Stimulated activated CD8-positive, alpha-beta memory T cell treated with anti-CD3 and anti-CD28 coated beads, Interleukin-4, amount 100 ng/mL, for 48 hours (primary cell): ENCODE data around the gene PLEKHO2.
A peak's percentile ranks its signal among the peaks of the same experiment; 100 is the strongest.

Source experiments
- DNase-seq: peaks from one replicate; pipeline ENCODE4 v3.0.0-alpha.2; 2020

The PLEKHO2 gene

DNA sequence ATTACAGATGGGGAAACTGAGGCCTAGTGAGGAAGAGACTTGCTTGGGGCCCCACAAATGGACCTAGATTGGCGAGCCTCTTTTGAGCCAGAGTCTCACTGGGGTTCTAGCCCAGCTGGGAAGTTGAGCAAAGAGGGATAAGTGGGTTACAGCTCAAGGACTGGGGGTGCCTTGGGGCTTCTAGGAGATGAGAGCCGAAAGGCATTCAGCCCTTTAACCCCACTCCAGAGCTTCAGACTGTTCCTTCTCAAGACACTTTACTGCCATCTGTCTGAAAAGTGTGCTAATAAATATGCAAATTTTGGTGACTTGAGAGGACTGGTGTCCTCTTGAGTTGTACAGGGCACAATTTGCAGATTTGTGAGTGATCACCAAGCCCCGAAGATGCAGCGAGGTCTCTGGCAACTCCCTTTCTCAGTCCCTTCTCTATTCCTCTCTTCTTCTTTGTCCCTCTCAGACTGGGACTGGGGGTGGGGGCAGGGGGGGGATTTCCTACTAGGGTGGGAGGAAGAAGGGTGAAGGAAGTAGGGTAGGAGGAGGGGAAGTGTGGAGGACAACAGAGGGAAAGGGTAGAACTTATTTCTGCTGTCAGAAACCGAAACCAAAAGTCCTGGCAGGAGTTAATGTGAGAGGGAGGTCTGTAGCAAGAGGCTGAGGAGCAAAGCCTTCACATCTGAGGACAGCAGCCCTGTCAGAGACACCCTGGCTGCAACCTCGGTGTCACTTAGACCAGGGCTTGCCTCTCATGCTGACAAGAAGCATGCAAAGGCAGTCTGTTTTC is 53.8 kb downstream of the PLEKHO2 start:
- peak; percentile 44 for DNase-seq

DNA sequence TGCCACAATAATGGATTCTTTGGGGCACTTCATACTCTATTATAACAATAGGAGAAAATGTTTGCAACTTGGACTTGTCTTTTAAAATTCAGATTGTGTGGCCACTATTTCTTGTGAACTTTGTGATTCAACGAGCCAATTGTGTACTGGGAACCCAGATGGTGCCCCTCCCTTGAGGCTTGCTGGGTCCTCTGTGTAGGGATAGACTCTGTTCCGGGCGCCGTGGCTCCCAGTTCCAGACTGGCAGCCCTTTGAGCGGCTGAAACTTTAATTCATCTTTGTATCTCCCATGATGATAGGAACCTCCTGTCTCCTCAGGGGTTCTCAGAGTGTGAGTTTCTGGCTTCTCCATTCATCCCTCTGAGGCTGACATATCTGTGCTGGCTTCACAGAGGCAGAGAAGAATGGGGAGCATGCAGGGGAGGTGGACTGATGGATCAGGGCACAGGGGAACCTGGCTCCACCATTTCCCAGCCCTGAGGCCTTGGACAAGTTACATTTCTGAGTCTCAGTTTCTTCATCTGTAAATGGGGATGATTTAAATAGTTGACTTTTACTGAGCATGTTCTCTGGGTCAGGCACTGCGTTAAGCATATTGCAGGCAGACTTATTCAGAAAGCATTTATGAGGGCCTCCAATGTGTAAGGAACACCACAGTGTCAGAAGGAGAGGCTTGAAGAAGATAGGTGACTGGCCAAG is 54.8 kb downstream of the PLEKHO2 start:
- no peak for DNase-seq

DNA sequence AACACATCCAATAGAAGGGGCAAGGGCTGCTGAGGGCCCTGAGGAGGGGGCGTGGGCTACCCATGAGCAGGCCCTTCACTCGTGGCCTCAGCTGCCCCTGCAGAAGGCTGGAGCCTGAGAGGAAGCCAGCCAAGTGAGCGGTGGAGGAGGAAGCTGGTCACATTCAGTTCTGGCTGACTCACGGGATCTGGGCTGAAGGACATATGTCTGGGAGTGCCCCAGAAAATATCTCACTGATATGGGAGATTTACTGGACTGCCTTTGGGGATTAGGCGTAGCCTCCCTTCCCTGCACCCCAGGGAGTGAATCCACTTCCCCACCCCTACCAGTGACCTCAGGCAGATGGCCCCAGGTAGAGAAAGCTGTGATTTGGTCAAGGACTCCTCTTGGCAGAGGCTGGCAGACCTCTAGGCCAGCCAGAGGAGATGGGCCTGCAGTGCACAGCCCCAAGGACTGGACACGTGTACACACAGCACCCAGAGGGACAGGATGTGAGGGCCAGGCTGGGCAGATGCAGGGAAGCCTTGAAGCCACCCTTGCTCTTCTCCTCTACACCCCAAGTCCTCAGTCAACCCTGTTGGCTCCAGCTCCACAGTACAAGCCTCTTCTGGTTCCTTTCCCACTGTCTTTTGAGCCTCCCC is 55.8 kb downstream of the PLEKHO2 start:
- DNase-seq = no peak

DNA sequence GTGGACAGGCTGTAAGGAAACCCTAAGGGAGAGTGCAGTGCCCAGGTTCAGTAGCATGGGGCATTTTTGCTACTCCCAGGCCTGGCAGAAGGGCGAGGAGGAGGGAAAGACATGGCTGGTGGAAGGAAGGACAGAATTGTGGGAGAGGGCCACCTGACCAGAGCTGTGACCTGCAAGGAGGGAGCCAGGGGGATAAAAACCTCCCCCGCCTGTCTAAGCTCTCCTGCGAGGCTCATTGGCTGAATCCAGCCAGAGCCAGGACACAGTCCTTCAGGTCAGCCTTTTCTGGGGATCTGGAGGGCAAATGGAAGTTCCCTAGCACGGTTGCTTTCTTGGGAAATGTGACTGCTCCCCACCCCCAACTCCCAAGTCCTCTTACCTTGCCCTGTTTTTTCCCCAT is 56.7 kb downstream of the PLEKHO2 start:
- DNase-seq = no peak

DNA sequence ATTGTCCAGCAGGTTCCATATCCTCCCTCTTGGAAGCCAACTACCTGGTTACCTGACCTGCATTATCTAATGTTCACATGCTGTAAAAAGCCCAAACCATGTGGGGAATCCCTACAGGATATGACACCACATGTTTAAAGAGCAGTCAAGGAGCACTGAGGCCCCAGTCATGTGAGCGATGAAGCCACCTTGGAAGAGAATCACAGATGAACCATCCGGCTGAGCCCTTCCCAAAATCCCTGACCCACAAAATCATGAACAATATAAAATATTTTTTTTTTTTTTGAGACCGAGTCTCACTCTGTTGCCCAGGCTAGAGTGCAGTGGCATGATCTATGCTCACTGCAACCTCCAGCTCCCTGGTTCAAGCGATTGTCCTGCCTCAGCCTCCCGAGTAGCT is 59.4 kb downstream of the PLEKHO2 start:
- DNase-seq = no peak

DNA sequence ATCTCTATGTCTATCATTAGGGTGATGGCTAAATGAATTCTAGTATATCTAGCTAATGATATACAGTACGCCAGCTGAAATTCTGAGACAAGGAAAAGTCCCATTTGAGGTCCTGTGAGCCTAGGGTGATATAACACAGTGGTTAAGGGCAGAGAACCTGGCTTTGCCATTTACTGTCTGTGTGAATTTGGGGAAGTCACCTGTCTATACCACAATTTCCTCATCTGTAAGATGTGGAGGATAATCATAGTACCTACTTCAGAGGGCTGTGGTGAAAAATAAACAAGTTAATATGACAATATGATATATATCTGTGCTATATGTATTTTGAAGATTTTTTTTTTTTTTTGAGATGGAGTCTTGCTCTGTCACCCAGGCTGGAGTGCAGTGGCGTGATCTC is 60.2 kb downstream of the PLEKHO2 start:
- DNase-seq = no peak

DNA sequence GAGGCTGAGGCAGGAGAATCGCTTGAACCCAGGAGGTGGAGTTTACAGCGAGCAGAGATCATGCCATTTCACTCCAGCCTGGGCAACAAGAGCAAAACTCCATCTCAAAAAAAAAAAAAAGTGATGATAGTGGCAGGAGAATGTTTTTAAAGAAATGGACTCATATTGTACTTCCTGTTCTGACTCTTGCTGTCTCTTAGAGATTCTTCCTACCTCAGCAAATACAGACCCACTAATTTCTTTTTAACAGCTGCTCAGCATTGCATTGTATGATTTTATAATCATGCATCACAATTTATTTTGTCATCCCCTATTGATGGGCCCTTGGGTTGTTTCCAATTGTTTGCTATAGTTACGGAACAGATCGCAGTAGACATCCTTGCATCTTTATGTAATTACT is 61.1 kb downstream of the PLEKHO2 start:
- DNase-seq = no peak

DNA sequence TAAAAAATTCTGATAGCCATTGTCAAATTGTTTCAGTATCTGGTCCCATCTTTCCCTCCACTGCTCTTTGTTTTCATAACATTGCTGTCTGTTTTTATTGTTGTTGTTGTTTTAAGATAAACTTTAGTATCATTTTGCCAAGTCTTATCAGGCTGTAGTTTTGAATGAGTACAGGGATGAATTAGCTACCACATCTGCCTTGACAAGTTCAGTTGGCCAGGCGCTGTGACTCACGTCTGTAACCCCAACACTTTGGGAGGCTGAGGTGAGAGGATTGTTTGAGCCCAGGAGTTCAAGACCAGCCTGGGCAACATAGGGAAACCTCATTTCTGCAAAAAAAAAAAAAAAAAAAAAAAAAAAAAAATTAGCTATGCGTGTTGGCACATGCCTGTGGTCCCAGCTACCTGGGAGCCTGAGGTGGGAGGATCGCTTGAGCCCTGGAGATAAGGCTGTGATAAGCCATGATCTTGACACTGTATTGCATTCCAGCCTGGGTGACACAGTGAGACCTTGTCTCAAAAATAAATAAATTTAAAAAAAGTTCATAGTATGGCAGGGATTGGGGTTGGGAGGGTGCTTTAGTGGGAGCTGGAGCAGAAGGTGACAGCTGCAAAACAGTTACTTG is 61.7 kb downstream of the PLEKHO2 start:
- DNase-seq = no peak

DNA sequence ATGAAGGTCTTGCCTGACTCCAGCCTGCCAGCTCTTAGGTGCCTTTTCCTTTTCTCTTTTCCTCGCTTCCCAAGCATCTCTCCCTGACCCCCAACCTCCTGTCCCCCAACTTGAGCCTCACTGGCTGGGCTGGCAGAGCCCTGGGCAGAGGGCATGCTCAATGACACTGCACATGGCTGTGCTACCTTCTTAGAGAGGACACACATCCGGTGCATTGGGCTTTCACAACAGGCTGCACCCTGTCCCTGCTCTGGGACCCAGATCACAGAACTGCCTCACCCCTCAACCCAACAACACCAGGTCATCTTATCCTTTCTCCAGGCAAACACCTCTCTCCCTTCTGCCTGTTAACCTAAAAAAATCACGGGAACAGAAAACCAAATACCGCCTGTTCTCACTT is 62.5 kb downstream of the PLEKHO2 start:
- no peak for DNase-seq

DNA sequence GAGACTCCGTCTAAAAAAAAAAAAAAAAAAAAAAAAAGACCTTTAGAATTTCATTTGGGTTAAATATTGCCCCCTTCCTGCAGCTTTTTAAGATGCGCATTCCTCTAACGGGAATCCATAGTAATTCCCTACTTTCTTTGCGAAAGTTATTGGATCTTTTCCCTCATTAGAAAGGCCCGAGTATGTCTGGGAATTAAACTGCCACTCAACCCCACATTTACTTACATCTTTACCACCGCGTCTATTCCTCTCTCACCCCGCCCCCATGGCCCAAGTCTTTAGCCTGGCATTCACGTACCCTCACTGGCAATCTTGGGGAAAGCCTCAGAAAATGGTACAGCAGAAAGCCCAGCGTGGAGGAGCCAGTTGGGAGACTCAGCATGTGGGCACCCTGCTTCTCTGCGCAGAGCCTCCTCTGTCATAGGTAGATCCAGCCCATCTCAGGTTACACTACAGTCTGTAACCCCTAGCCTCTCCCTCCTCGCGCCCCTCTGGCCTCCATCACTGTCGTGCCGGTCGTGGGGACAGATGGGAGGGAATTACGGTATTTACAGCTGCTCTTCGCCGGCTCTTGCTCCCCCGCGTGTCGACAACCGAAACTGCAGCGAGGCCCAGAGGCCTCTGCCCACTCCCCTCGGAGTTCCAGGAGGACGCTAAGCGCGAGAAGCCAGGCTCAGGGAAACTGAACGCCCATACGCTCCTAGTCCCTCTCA is 63.6 kb downstream of the PLEKHO2 start:
- peak; percentile 88 for DNase-seq

DNA sequence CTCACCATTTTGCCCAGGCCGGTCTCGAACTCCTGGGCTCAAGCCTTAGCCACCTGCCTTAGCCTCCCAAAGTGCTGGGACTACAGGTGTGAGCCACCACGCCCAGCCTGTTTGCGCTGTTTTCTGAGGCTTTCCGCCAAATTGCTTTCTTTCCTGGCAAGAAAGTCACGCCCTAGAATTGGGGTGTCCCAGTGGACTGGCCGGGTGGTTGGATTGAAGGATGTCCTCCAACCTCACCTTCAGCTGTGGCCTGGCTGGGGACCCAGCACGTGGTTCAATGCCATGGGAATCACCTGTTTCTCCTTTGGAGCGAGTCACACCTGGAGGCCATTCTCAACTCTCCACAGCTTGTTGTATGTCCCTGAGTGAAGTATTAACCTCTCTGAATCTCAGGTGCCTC is 64.2 kb downstream of the PLEKHO2 start:
- DNase-seq = no peak

DNA sequence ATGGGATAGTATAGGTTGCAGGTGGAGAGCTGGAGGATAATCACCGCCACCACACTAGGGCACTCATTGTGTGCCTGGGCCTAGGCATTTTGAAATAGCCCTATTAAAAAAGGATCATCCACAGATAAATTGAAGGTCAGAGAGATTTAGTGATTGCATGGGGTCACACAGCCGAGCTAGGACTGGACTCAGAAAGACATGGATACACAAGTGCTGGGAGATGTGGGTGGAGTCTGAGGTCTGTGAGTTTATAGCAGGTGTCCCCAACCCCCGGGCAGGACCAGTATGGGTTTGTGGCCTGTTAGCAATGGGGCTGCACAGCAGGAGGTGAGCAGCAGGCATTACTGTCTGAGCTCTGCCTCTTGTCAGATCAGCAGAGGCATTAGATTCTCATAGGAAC is 64.7 kb downstream of the PLEKHO2 start:
- DNase-seq = no peak

DNA sequence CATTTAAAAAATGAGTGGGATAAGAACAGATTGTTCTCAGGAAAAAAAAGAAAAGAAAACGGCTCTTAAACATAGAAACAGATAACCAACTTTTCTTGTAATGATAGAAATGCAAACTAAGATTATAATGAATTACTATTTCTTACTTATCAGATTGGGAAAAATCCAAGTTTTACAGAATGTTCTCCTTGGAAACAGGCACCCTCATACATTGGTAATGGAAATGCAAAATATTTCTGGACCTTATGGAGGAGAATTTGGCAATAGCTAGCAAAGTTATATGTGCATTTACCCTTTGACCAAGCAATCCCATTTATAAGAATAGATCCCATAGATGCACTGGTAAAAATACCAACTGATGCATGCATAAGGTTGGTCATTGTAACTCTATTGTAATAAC is 66.3 kb downstream of the PLEKHO2 start:
- DNase-seq = no peak

DNA sequence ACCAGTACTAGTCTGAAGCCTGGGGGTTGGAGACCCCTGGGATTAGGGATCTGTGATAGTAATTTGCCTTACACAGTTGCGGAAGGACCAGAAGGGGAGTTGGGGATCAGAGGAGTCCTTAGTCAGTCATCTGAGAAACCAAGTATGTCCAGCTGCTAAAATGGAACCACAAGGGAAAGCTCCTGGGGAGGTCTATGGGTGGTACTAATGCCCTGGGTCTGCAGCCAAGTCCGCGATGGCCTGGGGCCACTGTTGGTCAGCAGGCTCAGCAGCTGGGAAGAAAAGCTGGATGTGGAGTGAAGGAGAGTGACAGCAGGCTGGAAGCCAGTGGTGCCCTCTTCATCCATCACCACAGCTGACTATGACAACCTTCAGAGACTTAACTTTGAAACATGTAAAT is 67.8 kb downstream of the PLEKHO2 start:
- DNase-seq = no peak

DNA sequence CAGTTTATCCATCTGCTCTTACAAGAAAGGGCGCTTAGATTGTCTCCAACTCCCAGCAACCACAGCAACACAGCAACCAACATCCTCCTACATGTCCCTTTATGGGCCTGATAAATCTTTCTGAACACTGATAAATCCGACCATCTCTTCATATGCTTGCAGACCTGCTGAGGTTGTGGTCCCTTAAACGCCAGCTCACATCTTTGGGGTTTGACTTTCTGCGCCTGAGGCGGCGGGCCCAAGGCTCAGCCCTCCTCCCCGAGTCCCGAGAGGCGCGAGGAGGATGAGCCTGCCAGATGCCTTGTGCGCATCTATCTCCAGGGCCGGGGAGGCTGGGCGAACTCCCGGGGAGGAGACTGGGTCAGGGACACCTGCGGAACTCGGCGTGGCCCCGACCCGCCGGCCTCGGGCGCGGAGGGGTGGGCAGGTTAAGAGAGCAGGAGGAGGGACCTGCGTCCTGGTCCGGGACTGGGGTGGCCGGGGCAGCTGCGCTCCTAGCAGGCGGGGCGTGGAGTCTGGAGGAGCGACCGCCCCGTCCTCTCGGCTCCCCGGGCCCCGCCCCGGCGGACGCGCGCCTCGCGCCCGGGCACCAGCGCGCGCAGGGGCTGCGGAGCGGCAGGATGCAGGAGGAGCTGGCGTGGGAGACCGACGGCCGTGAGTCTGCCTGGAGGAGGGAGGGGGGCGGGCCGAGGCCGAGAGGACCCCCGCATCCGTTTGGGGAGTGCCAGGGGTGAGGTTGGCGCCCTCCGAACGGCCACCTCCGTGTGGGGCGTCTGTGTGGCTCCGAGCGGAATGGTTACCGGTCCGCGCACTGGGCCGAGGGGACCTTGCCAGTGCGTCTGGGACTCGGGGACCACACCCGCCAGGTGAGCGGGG is 69.8 kb downstream of the PLEKHO2 start, which contains the start of gene ANKDD1A:
Gene ANKDD1A (plus strand): TSS at position 592 of the 876 bp plus-strand sequence. CDS start 29 bp downstream, at position 621.
- DNase-seq = peak; percentile 70

DNA sequence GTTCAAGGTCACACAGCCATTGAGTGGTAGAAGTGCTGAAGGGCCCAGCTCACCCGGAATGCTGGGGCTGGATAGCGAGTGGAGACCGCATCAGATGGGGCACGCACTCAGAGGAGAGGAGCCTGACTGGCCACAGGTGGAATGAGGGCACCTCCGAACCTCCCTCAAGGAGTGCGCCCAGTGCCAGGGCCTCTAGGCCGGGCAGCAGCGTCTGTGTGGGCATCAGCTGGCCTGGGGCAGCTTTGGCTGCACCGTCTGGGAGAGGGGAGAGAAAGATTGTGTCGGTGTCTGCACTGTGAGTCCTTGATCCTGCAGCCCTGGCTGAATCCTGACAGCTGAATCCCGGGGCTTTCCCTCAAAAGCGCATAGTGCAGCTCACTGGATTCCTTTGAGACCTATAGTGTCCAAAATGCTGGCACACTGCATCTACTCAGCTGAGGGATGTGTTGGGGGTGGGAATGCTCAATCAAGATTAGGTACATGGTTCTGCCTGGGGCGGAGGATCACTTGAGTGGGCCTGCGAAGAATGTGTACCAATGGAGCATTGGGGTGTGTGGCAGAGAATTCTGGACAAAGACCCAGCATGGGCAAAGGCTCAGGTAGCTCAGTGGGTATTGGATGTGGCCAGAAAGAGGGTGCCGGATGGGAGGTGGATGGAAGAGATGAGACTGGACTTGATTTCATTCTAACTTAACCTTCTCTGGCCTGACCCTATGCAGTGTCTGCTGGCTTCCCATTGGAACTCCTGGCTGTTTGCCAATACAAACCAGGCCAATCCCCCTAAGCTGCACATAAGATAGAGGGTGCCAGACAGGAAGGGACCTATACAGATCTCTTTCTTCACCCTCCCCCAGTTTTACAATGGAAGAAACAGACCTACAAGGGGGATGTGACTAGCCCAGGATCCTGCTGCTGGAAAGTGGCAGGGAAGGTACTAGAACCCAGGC is 70.9 kb downstream of the PLEKHO2 start:
- no peak for DNase-seq

DNA sequence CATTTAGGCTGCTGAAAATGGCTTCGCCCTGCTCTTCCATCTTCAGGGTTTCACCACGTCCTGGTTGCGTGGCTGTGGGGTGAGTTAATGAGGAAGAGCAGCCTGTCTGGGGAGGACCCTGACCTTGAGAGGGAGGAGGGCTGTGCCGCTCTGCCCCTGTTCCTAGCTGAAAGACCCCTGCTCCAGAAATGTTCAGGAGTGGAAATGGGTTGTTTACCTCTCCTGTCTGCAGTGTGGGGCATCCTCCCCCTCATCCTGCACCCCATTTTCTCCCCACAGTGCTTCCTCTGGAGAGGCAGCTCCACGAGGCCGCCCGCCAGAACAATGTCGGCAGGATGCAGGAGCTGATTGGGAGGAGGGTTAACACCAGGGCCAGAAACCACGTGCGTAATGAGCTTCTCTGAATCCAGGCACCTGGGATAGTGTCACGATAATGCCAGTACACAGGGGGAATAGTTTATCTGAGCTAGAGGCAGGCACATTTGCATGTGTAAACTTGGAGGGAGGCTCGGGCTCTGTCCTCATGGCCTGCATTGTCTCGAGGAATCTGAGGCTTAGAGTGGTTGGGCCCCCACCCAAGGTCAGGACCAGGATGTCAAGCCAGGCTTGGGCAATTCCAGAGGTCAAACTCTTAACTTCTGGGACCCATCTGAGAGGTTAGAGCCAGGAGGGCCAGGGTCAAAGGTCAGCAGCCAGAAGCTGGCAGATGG is 74.0 kb downstream of the PLEKHO2 start:
- DNase-seq = no peak

DNA sequence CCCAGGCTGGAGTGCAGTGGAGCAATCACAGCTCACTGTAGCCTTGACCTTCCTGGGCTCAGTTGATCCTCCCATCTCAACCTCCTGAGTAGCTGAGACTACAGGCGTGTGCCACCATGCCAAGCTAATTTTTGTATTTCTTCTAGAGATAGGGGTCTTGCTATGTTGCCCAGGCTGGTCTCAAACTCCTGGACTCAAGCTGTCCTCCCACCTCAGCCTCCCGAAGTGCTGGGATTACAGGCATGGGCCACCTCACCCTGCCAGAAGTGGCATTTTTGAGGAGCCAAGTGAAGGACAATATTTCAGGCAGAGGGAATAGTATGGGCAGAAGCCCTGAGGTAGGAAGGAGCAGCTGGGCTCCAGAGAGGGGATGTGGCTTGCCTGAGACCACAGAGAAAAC is 74.7 kb downstream of the PLEKHO2 start:
- DNase-seq = no peak

DNA sequence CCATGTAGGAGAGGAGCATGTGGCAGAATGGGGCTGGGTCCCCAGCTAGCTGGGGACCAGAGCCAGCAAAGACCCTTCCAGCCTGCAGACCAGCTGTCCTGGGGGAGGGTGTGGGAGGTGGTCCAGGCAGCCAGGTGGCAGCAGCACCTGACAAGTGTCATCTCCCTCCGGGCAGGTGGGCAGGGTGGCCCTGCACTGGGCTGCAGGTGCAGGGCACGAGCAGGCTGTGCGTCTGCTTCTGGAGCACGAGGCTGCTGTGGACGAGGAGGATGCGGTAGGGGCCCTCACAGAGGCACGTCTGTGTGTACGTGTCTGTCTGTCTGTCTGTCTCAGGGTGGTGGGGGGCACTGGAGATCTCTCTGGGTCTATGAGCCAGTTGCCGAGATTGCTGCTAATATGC is 75.5 kb downstream of the PLEKHO2 start:
- no peak for DNase-seq
